Keratinocyte (primary cell): Measurements from ENCODE around the gene HOXD1. TPM values are rescaled to one million over a fixed set of nuclear protein-coding genes. Genes with fewer than 3 reads are reported as not detected.

Experiments used
- DNase-seq: peaks from one replicate; pipeline ENCODE4 v3.0.0-alpha.2; 2011; ENCODE audit warnings: low read depth, missing footprints, low spot score
- FAIRE-seq: peaks from 2 replicates; lab custom pipeline; 2011; peaks lifted over from hg19 to GRCh38; lab: Jason Lieb, UNC
- H2AFZ ChIP-seq: 2 replicates; pipeline ENCODE4 v1.6.0; 2012; ENCODE audit warnings: low read length, control low read depth, inconsistent platforms; ENCODE audit not compliant: control insufficient read depth
- H3K27ac ChIP-seq: 2 replicates; pipeline ENCODE4 v1.5.1; 2011; ENCODE audit warnings: low read length; ENCODE audit not compliant: control insufficient read depth, insufficient read depth
- H3K27me3 ChIP-seq: 3 replicates; pipeline ENCODE4 v1.6.0; 2011; ENCODE audit warnings: low read length; ENCODE audit not compliant: control insufficient read depth, insufficient read depth; ENCODE audit errors: extremely low read depth
- H3K36me3 ChIP-seq, 2 experiments: 2 replicates in 1 of 2; 3 replicates in 1 of 2; pipeline ENCODE4 v1.5.1; 2011; ENCODE audit warnings: low read length in 2 of 2, mild to moderate bottlenecking in 1 of 2; ENCODE audit not compliant: control insufficient read depth in 2 of 2, insufficient read depth in 2 of 2; ENCODE audit errors: extremely low read depth in 1 of 2
- H3K4me1 ChIP-seq: 3 replicates; pipeline ENCODE4 v1.5.1; 2011; ENCODE audit warnings: low read length; ENCODE audit not compliant: control insufficient read depth, insufficient read depth; ENCODE audit errors: extremely low read depth
- H3K4me2 ChIP-seq: 3 replicates; pipeline ENCODE4 v1.6.0; 2011; ENCODE audit warnings: low read depth, low read length; ENCODE audit not compliant: control insufficient read depth, insufficient read depth; ENCODE audit errors: extremely low read depth
- H3K4me3 ChIP-seq, 3 experiments: fragments of 200-600 bp in 1 of 3; sonication (generic) in 1 of 3; 2 replicates in 2 of 3; 3 replicates in 1 of 3; pipeline ENCODE4 v1.5.1; 2011 to 2016; ENCODE audit warnings: low read length in 3 of 3, mild to moderate bottlenecking in 3 of 3, control low read depth in 2 of 3, inconsistent platforms in 1 of 3, low read depth in 1 of 3, mixed read lengths in 1 of 3, mixed run types in 1 of 3, moderate library complexity in 1 of 3; ENCODE audit not compliant: control insufficient read depth in 2 of 3, insufficient read depth in 2 of 3; ENCODE audit errors: extremely low read depth in 1 of 3
- H3K79me2 ChIP-seq: 2 replicates; pipeline ENCODE4 v1.6.0; 2012; ENCODE audit warnings: low read length; ENCODE audit not compliant: control insufficient read depth, insufficient read depth
- H3K9ac ChIP-seq: 3 replicates; pipeline ENCODE4 v1.6.0; 2011; ENCODE audit warnings: low read length; ENCODE audit not compliant: control insufficient read depth, insufficient read depth; ENCODE audit errors: extremely low read depth
- H3K9me1 ChIP-seq: 3 replicates; pipeline ENCODE4 v1.6.0; 2011; ENCODE audit warnings: low read length; ENCODE audit not compliant: control insufficient read depth, insufficient read depth; ENCODE audit errors: extremely low read depth
- H3K9me3 ChIP-seq: 2 replicates; pipeline ENCODE4 v1.5.1; 2012; ENCODE audit warnings: low read depth, low read length; ENCODE audit not compliant: control insufficient read depth
- H4K20me1 ChIP-seq: 3 replicates; pipeline ENCODE4 v1.6.0; 2011; ENCODE audit warnings: low read length; ENCODE audit not compliant: control insufficient read depth, insufficient read depth; ENCODE audit errors: extremely low read depth
- CTCF ChIP-seq, 3 experiments: IDR thresholded peaks in 1 of 3; conservative IDR thresholded peaks in 1 of 3; optimal IDR thresholded peaks in 1 of 3; 2 replicates in 2 of 3; 3 replicates in 1 of 3; pipeline versions ENCODE3 to v1.5.1; 2011; ENCODE audit warnings: low read length in 3 of 3, mild to moderate bottlenecking in 3 of 3, moderate library complexity in 2 of 3, control low read depth in 1 of 3, inconsistent platforms in 1 of 3; ENCODE audit not compliant: insufficient read depth in 2 of 3; ENCODE audit errors: extremely low read depth in 1 of 3
- EZH2 ChIP-seq: IDR thresholded peaks from one replicate; pipeline ENCODE4 v1.6.1; 2012; ENCODE audit warnings: inconsistent platforms, mild to moderate bottlenecking, low read length, moderate library complexity
- dilution Hi-C: fragments of 300-500 bp; cut with MboI; formaldehyde crosslinking; loops from one replicate; pipeline ENCODE4 v1.7.0; 2020; ENCODE audit warnings: low sequenced_read_pairs; ENCODE audit not compliant: extremely low pct_ligation_motif_present
- polyA plus RNA-seq, 5 experiments: library from polyadenylated mRNA; depleted of rRNA in 3 of 5; stranded (reverse) in 3 of 5; stranded (forward) in 1 of 5; unstranded in 1 of 5; fragments of >200 nt; gene quantifications; 1 replicate in 1 of 5; 2 replicates in 3 of 5; 3 replicates in 1 of 5; pipeline versions ENCODE4 v1.2.1 to v1.2.3, GENCODE V29; 2011 to 2012; ENCODE audit warnings: missing spikeins in 2 of 5, low read depth in 1 of 5, low replicate concordance in 1 of 5
- small RNA-seq, 3 experiments: library from RNA; depleted of rRNA; stranded (forward); fragments of <200 nt; gene quantifications; one replicate each; pipeline ENCODE3, GENCODE V24; 2012; ENCODE audit warnings: low read depth in 3 of 3, low replicate concordance in 1 of 3; ENCODE audit not compliant: insufficient read length in 3 of 3

The HOXD1 gene
- polyA plus RNA-seq, 1 donor (not counting 4 experiments of a cell fraction or from before 2014, with no cell fraction given), result not detected

GRCh38 chr2:176239031-176239430 lies 50.6 kb downstream of the HOXD1 start:
- DNase-seq (no peak), FAIRE-seq (no peak)
- no peaks in the 10 kb centered on the region for H3K4me1 ChIP-seq
- H3K36me3 ChIP-seq, result no peaks in the 10 kb centered on the region
- no peaks in the 10 kb centered on the region for H3K9me1 ChIP-seq
- no peaks in the 10 kb centered on the region for H3K9me3 ChIP-seq
- H3K79me2 ChIP-seq, result no peaks in the 10 kb centered on the region
- H3K4me3 ChIP-seq, result no peak overlapping the region
- dilution Hi-C loops, result no loop called here
- no peaks in the 10 kb centered on the region for H3K27me3 ChIP-seq
- no peaks in the 10 kb centered on the region for H4K20me1 ChIP-seq
- no peak overlapping the region for H3K4me2 ChIP-seq
- no peak overlapping the region for H3K27ac ChIP-seq
- no peak overlapping the region for H2AFZ ChIP-seq
- TF ChIP-seq EZH2, result no peak
- TF ChIP-seq CTCF (optimal IDR thresholded peaks at IDR 0.05 in 1 of 3, IDR thresholded peaks at IDR 0.05 in 1 of 3, conservative IDR thresholded peaks at IDR 0.05 in 1 of 3; ENCODE audit: extremely low read depth in 1 of 3, insufficient read depth in 2 of 3, low read length in 3 of 3), result no peak
- no peak overlapping the region for H3K9ac ChIP-seq

- no peaks in the 10 kb centered on the region for H3K9me1 ChIP-seq
- TF ChIP-seq CTCF (optimal IDR thresholded peaks at IDR 0.05 in 1 of 3, IDR thresholded peaks at IDR 0.05 in 1 of 3, conservative IDR thresholded peaks at IDR 0.05 in 1 of 3; ENCODE audit: extremely low read depth in 1 of 3, insufficient read depth in 2 of 3, low read length in 3 of 3) (no peak), EZH2 (no peak)
- H3K9me3 ChIP-seq, result no peaks in the 10 kb centered on the region
- H4K20me1 ChIP-seq, result no peaks in the 10 kb centered on the region
- H3K79me2 ChIP-seq, result no peaks in the 10 kb centered on the region
- no peaks in the 10 kb centered on the region for H3K4me1 ChIP-seq
- DNase-seq, result no peak
- FAIRE-seq, result no peak
- H2AFZ ChIP-seq, result no peak overlapping the region
- dilution Hi-C loops, result no loop called here
- H3K27me3 ChIP-seq, result no peaks in the 10 kb centered on the region
- H3K4me2 ChIP-seq, result no peak overlapping the region
- no peak overlapping the region for H3K27ac ChIP-seq
- no peaks in the 10 kb centered on the region for H3K36me3 ChIP-seq
- H3K4me3 ChIP-seq, result no peak overlapping the region
- H3K9ac ChIP-seq, result no peak overlapping the region
These were observed 51.8 kb downstream of the HOXD1 start for GRCh38 chr2:176240301-176240700.

Small RNA genes lying within 50 kb of the gene (small RNA-seq; reads per million reads assigned to genes)
- gene MIR10B, result 0 to 0.33 (median 0.25) reads per million in 3 experiments

Other genes with a start within 250 kb of the HOXD1 start
- gene LNPK, start 186.4 kb upstream of the HOXD1 start, polyA plus RNA-seq, result 15.8 to 32.1 TPM (median 24.3 TPM) in 3 replicates
- not detected in 3 replicates for gene EVX2, start 104.7 kb upstream of the HOXD1 start, polyA plus RNA-seq
- gene HOXD13, start 95.9 kb upstream of the HOXD1 start, polyA plus RNA-seq, result not detected in 3 replicates
- not detected in 3 replicates for gene HOXD12, start 88.9 kb upstream of the HOXD1 start, polyA plus RNA-seq
- gene HOXD11, start 81.4 kb upstream of the HOXD1 start, polyA plus RNA-seq, result 0.08 TPM in 1 of 3 replicates, not detected in the others
- not detected in 3 replicates for gene HOXD10, start 71.9 kb upstream of the HOXD1 start, polyA plus RNA-seq
- not detected in 3 replicates for gene HOXD9, start 65.9 kb upstream of the HOXD1 start, polyA plus RNA-seq
- gene HOXD8, start 59.0 kb upstream of the HOXD1 start, polyA plus RNA-seq, result 0.05 TPM in 1 of 3 replicates, not detected in the others
- not detected in 3 replicates for gene HOXD4, start 37.1 kb upstream of the HOXD1 start, polyA plus RNA-seq
- gene HOXD3, start 31.4 kb upstream of the HOXD1 start, polyA plus RNA-seq, result not detected in 3 replicates
- 36.8 to 60.3 TPM (median 41.3 TPM) in 3 replicates for gene MTX2, start 80.8 kb downstream of the HOXD1 start, polyA plus RNA-seq